WI38 (cell line): ENCODE data around the gene LONP1.
"Not testable (repeated sequence)": the region's sequence is repeated elsewhere in the genome, so short reads cannot be mapped to it uniquely, and the experiment has no call there.

Source experiments
- H3K4me3 ChIP-seq: 2 replicates; pipeline ENCODE4 v1.5.1; 2011; ENCODE audit warnings: low read depth, mild to moderate bottlenecking, control low read depth, low read length
- TF ChIP-seq, protein P1 (sequence below): IDR thresholded peaks from 2 replicates; pipeline ENCODE4 v1.5.1; 2012; ENCODE audit warnings: low read depth, mild to moderate bottlenecking, control low read depth, low read length

Gene LONP1

GRCh38 chr19:5749505-5749904 is 29.6 kb upstream of the LONP1 start:
- TF ChIP-seq, protein P1, sequence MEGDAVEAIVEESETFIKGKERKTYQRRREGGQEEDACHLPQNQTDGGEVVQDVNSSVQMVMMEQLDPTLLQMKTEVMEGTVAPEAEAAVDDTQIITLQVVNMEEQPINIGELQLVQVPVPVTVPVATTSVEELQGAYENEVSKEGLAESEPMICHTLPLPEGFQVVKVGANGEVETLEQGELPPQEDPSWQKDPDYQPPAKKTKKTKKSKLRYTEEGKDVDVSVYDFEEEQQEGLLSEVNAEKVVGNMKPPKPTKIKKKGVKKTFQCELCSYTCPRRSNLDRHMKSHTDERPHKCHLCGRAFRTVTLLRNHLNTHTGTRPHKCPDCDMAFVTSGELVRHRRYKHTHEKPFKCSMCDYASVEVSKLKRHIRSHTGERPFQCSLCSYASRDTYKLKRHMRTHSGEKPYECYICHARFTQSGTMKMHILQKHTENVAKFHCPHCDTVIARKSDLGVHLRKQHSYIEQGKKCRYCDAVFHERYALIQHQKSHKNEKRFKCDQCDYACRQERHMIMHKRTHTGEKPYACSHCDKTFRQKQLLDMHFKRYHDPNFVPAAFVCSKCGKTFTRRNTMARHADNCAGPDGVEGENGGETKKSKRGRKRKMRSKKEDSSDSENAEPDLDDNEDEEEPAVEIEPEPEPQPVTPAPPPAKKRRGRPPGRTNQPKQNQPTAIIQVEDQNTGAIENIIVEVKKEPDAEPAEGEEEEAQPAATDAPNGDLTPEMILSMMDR: no peak
- no peak overlapping the region for H3K4me3 ChIP-seq

- H3K4me3 ChIP-seq: not testable (repeated sequence)
Measured at GRCh38 chr19:5748920-5749319, 29.0 kb upstream of the LONP1 start.

- not testable (repeated sequence) for H3K4me3 ChIP-seq
Measured at GRCh38 chr19:5744999-5745398, 25.1 kb upstream of the LONP1 start.

- TF ChIP-seq, protein P1: no peak
- H3K4me3 ChIP-seq: no peak overlapping the region
Measured at GRCh38 chr19:5743630-5744029, 23.7 kb upstream of the LONP1 start.

- TF ChIP-seq, protein P1: no peak
- no peak overlapping the region for H3K4me3 ChIP-seq
Measured at GRCh38 chr19:5742051-5742450, 22.1 kb upstream of the LONP1 start.

DNA sequence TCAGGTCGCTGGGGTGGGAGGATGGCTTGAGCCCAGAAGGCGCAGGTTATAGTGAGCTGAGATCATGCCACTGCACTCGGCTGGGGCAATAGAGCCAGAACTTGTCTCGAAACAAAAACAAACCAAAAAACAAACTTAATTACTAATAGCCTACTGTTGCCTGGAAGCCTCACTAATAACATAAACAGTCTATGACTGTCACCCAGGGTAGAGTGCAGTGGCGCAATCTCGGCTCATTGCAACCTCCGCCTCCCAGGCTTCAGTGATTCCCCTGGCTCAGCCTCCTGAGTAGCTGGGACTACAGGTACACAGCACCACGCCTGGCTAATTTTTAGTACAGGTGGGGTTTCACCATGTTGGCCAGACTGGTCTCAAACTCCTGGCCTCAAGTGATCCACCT is 18.5 kb upstream of the LONP1 start:
- TF ChIP-seq, protein P1: no peak
- H3K4me3 ChIP-seq: no peak overlapping the region

- not testable (repeated sequence) for H3K4me3 ChIP-seq
Measured at GRCh38 chr19:5733172-5733571, 13.2 kb upstream of the LONP1 start.

GRCh38 chr19:5727453-5728050 is 7.6 kb upstream of the LONP1 start:
- H3K4me3 ChIP-seq: no peak overlapping the region
- TF ChIP-seq, protein P1: no peak

DNA sequence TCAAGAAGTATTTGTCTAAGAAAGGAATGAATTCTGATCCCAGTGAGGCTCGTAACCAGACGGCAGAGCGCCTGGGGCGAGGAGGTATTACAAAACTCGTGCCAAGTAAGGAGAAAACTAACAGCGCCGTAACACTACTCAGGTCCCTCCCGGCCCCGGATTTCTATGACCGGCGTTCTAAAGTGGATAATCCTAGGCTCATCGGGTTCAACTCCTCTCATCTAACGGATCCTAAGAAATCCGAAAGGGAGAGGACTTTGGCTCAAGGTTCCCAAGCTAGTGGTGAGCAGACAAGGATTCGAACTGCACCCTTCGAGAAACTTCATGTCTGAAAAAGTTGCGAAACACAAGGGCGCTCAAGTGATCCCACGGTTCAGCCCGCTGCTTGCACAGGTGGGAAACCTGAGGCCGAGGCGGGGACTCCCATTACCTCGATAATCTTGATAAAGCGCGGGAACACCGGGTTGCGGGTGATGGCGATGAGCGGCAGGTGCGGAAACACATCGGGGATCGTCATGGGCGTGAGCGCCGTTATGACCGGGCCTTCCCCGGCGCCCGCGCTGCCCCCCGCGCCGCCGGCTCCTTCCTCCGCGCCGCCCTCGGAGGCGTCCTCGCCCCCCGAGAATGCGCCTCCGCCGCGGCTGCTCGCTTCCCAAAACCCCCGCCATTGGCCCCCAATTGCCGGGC is 529 bp downstream of the LONP1 start:
- peak overlapping the region; percentile 97 for H3K4me3 ChIP-seq
- TF ChIP-seq, protein P1: no peak
